ENCODE results near the gene YIF1A.

YIF1A gene

GRCh38 chr11:66242095-66242765, 46.7 kb downstream of the YIF1A start:
- Histone ChIP-seq H3K4me3 (ENCODE audit: low read length) (no peak overlapping the region), H3K36me3 (ENCODE audit: insufficient read depth, low read depth, low read length) (no peaks in the 10 kb centered on the region), H3K9me3 (ENCODE audit: insufficient read depth, low read depth, low read length) (no peaks in the 10 kb centered on the region), H3K9ac (ENCODE audit: low read depth, low read length) (no peak overlapping the region), H3K27ac (ENCODE audit: low read length) (no peak overlapping the region), H3K4me1 (ENCODE audit: insufficient read depth, low read length) (no peaks in the 10 kb centered on the region), H3K27me3 (ENCODE audit: insufficient read depth, low read length) (no peaks in the 10 kb centered on the region)

GRCh38 chr11:66240781-66241136, 48.2 kb downstream of the YIF1A start:
- H3K4me1 ChIP-seq (ENCODE audit: insufficient read depth, low read length): no peaks in the 10 kb centered on the region
- 0 out of 2 replicates have a peak, but pooled peaks cover 7% of the 10 kb centered on the region for H3K36me3 ChIP-seq (ENCODE audit: insufficient read depth, low read depth, low read length)
- no peak overlapping the region for H3K27ac ChIP-seq (ENCODE audit: low read length)
- no peaks in the 10 kb centered on the region for H3K9me3 ChIP-seq (ENCODE audit: insufficient read depth, low read depth, low read length)
- no peak overlapping the region for H3K9ac ChIP-seq (ENCODE audit: low read depth, low read length)
- H3K27me3 ChIP-seq (ENCODE audit: insufficient read depth, low read length): no peaks in the 10 kb centered on the region
- H3K4me3 ChIP-seq (ENCODE audit: low read length): no peak overlapping the region

GRCh38 chr11:66239998-66240780, 48.8 kb downstream of the YIF1A start:
- H3K27me3 ChIP-seq (ENCODE audit: insufficient read depth, low read length): no peaks in the 10 kb centered on the region
- no peak overlapping the region for H3K27ac ChIP-seq (ENCODE audit: low read length)
- no peak overlapping the region for H3K9ac ChIP-seq (ENCODE audit: low read depth, low read length)
- H3K4me1 ChIP-seq (ENCODE audit: insufficient read depth, low read length): no peaks in the 10 kb centered on the region
- no peaks in the 10 kb centered on the region for H3K9me3 ChIP-seq (ENCODE audit: insufficient read depth, low read depth, low read length)
- H3K36me3 ChIP-seq (ENCODE audit: insufficient read depth, low read depth, low read length): 0 out of 2 replicates have a peak, but pooled peaks cover 9% of the 10 kb centered on the region
- no peak overlapping the region for H3K4me3 ChIP-seq (ENCODE audit: low read length)

DNA sequence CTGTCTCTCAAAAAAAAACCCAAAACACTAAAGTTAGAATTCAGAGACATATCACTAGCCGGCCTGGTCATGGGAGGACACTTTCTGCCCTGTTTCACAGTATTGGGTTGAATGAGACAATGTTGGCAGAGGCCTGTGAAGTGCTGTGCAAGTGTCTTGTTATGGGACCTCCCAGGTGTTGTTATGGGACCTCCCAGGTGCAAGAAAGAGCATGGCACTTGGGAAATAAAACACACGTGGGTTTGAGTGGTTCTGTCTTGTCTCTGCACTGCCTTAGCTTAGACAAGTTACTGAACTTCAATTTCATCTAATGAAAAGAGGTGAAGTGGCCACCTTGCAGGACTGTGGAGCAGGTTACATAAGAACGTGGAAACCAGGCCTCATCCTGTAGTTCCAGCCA, 49.4 kb downstream of the YIF1A start:
- no peak overlapping the region for H3K27ac ChIP-seq (ENCODE audit: low read length)
- H3K4me3 ChIP-seq (ENCODE audit: low read length): no peak overlapping the region
- H3K27me3 ChIP-seq (ENCODE audit: insufficient read depth, low read length): no peaks in the 10 kb centered on the region
- no peak overlapping the region for H3K9ac ChIP-seq (ENCODE audit: low read depth, low read length)
- no peaks in the 10 kb centered on the region for H3K4me1 ChIP-seq (ENCODE audit: insufficient read depth, low read length)
- no peaks in the 10 kb centered on the region for H3K9me3 ChIP-seq (ENCODE audit: insufficient read depth, low read depth, low read length)
- 0 out of 2 replicates have a peak, but pooled peaks cover 10% of the 10 kb centered on the region for H3K36me3 ChIP-seq (ENCODE audit: insufficient read depth, low read depth, low read length)

DNA sequence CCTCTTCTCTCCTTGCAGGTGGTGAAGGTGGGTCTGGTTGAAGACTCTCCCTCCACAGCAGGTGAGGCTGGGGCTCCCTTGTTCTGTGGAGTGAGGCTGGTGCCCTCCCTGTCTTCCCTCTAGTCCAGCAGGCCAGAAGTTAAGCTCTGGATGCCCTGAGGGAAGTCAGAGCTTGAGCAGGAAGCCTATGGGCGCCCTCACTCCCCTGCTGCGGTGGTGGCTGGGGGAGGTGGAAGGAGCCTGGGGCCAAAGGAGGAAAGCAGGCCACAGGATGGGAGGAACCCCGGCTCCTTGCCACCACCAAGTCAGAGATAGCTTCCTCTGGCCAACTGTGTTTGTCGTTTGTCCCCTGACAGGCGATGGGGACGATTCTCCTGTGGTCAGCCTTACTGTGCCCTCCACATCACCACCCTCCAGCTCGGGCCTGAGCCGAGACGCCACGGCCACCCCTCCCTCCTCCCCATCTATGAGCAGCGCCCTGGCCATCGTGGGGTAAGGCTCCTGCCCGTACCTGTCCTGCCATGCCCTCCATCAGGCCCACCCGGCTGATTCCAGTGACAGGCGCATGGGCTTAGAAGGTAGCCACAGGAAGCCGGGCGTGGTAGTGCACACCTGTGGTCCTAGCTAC, 50.0 kb downstream of the YIF1A start:
- H3K36me3 ChIP-seq (ENCODE audit: insufficient read depth, low read depth, low read length): peaks cover 16% of the 10 kb centered on the region
- H3K27me3 ChIP-seq (ENCODE audit: insufficient read depth, low read length): no peaks in the 10 kb centered on the region
- no peak overlapping the region for H3K27ac ChIP-seq (ENCODE audit: low read length)
- H3K9ac ChIP-seq (ENCODE audit: low read depth, low read length): no peak overlapping the region
- no peaks in the 10 kb centered on the region for H3K9me3 ChIP-seq (ENCODE audit: insufficient read depth, low read depth, low read length)
- no peaks in the 10 kb centered on the region for H3K4me1 ChIP-seq (ENCODE audit: insufficient read depth, low read length)
- no peak overlapping the region for H3K4me3 ChIP-seq (ENCODE audit: low read length)

DNA sequence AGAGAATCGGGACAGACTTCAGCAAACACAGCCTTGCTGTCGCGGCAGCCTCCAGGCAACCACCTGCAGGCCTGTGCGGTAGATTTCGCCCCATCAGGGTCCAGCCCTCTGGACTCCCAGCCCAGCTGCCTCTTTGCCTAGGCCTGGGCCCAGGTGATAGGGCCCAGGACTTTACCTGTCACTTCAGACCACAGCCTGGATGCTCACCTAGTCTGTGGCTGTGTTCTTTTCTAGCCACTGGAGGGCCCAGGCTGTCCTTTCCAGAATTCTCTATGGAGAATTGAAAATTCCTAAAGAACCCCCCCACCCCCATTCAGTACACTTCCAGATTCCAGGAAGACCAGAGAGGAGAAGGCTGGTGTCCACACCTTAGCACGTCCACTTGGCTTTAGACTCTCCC, 51.1 kb downstream of the YIF1A start:
- Histone ChIP-seq H3K27me3 (ENCODE audit: insufficient read depth, low read length) (no peaks in the 10 kb centered on the region), H3K36me3 (ENCODE audit: insufficient read depth, low read depth, low read length) (peaks cover 18% of the 10 kb centered on the region), H3K9ac (ENCODE audit: low read depth, low read length) (no peak overlapping the region), H3K4me1 (ENCODE audit: insufficient read depth, low read length) (no peaks in the 10 kb centered on the region), H3K27ac (ENCODE audit: low read length) (no peak overlapping the region), H3K9me3 (ENCODE audit: insufficient read depth, low read depth, low read length) (no peaks in the 10 kb centered on the region), H3K4me3 (ENCODE audit: low read length) (no peak overlapping the region)

GRCh38 chr11:66235141-66235540, 53.8 kb downstream of the YIF1A start:
- Histone ChIP-seq H3K4me1 (ENCODE audit: insufficient read depth, low read length) (peaks cover 3% of the 10 kb centered on the region; the same call in 1 of the 2 replicates), H3K9me3 (ENCODE audit: insufficient read depth, low read depth, low read length) (no peaks in the 10 kb centered on the region), H3K27me3 (ENCODE audit: insufficient read depth, low read length) (no peaks in the 10 kb centered on the region), H3K27ac (ENCODE audit: low read length) (no peak overlapping the region), H3K36me3 (ENCODE audit: insufficient read depth, low read depth, low read length) (peaks cover 21% of the 10 kb centered on the region), H3K9ac (ENCODE audit: low read depth, low read length) (no peak overlapping the region), H3K4me3 (ENCODE audit: low read length) (no peak overlapping the region)
